Fibroblast of villous mesenchyme (primary cell): ENCODE data around the gene DEFB113. TPM values are rescaled to one million over a fixed set of nuclear protein-coding genes. Genes with fewer than 3 reads are reported as not detected.

ENCODE experiments used
- DNase-seq: peaks from one replicate; pipeline ENCODE4 v3.0.0-alpha.2; 2010; ENCODE audit warnings: low read depth
- H3K4me3 ChIP-seq: 2 replicates; pipeline ENCODE4 v1.5.1; 2011; ENCODE audit warnings: low read depth, mild to moderate bottlenecking, low read length
- total RNA-seq: library from RNA; depleted of rRNA; stranded (reverse); fragments of >200 nt; gene quantifications from 2 replicates; pipeline ENCODE4 v1.2.3, GENCODE V29; 2012
- TF ChIP-seq, protein P1 (sequence below): IDR thresholded peaks from 2 replicates; pipeline ENCODE4 v1.5.1; 2012; ENCODE audit warnings: low read depth, mild to moderate bottlenecking, low read length; ENCODE audit not compliant: insufficient read depth

DEFB113 gene
- total RNA-seq, 1 donor: not detected

DNA sequence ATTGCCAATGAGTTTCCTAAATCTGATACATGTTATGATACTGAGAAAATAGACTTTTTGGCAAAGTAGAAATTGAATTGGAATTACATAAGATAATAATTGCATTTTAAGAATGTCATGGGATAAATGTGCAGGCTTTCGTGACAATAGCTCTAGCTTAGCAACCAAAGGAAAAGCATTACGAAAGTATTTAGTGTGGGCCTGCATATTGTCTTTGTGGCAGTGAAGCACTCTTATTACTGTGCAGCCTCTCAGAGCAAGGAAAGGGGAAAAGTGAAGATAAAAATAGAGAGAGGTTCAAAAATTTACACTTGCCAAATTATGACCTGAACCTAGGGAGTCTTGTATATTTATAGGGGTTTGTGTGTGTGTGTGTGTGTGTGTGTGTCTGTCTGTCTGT lies 12.6 kb upstream of the DEFB113 start:
- TF ChIP-seq, protein P1, sequence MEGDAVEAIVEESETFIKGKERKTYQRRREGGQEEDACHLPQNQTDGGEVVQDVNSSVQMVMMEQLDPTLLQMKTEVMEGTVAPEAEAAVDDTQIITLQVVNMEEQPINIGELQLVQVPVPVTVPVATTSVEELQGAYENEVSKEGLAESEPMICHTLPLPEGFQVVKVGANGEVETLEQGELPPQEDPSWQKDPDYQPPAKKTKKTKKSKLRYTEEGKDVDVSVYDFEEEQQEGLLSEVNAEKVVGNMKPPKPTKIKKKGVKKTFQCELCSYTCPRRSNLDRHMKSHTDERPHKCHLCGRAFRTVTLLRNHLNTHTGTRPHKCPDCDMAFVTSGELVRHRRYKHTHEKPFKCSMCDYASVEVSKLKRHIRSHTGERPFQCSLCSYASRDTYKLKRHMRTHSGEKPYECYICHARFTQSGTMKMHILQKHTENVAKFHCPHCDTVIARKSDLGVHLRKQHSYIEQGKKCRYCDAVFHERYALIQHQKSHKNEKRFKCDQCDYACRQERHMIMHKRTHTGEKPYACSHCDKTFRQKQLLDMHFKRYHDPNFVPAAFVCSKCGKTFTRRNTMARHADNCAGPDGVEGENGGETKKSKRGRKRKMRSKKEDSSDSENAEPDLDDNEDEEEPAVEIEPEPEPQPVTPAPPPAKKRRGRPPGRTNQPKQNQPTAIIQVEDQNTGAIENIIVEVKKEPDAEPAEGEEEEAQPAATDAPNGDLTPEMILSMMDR: no peak
- no peak for DNase-seq
- H3K4me3 ChIP-seq: no peak overlapping the region

DNA sequence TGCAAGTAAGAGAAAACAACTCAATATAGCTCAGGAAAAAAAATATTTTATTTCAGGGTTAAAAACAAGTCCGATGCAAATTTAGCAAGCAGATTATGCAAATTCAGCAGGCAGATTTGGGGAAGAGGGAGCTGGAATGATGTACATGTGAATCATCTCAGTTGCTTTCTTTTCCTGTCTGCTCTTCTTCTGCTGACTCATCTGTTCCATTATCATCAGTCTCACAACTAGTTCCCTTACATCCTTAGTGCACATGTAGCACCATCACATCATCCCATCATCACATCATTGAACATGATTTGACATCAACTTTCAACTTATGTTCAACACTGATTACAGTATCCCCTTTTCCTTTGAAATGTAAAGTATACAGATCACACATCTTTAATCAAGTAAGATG lies 11.5 kb upstream of the DEFB113 start:
- H3K4me3 ChIP-seq: no peak overlapping the region
- peak; percentile 1 for DNase-seq
- TF ChIP-seq, protein P1: no peak

- DNase-seq: no peak
- H3K4me3 ChIP-seq: no peak overlapping the region
- TF ChIP-seq, protein P1: no peak
These were observed 10.2 kb upstream of the DEFB113 start for GRCh38 chr6:49979584-49979983.

DNA sequence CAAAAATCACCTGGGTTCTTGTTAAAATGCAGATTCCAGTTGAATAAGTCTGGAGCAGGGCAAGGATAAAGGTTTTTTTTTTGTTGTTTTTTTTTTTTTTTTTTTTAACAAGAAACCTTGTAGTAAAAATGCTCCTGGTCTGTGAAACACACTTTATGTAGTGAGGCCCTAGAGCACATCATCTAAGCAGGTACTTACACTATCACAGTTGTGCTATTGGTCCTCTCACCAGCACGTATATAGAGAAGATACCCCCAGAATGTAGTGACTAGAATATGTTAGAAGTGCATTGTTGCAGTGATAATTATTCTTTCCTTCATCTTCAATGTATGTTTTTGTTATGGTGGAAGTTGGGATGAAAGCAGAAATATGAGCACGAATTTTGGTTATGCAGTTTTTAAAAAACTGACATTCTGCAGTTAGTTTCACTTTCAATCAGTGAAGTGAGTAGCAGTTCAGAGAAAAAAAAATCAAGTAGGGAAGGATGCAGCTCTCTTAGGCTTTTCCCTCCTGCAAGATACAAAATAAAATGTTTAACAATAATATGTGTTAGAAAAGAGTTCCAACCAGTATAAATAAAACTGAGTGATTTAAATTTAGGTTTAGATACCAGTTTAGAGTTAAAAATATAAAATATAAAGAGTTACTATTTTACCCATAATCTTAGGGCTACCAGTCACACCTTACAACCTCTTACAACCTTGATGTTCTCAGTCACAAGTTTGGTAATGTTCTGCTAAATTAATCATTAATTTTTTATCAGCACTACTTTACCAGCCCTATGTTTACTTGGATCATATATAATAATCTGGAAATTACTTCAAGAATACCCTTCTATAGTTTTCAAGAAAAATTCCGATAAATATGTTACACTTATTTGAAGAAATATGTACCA lies 9.2 kb upstream of the DEFB113 start:
- no peak overlapping the region for H3K4me3 ChIP-seq

GRCh38 chr6:49966823-49967222 lies 2.6 kb downstream of the DEFB113 start:
- DNase-seq: no peak
- no peak overlapping the region for H3K4me3 ChIP-seq
- TF ChIP-seq, protein P1: no peak

More for the DNA sequence above, 9.2 kb upstream of the DEFB113 start:
- TF ChIP-seq, protein P1: no peak
- DNase-seq: no peak

DNA sequence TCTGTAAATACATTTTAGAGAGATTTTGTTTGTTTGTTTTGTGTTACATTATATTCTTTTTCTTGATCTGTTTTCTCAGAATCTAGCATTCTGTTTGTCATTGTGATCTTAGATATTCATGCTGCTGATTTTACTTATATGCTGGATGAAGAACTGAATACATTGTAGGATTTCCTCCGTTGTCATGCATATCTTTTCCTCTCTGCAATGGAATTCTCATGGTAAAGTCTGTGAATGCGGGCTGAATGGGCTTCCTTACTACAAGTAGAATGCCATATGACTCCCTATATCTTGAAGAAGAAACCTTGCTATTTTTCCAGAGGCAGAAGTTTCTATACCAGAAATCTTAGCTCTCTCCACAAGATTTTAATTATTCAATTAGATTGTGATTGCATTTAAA lies 3.1 kb downstream of the DEFB113 start:
- H3K4me3 ChIP-seq: no peak overlapping the region

More for the DNA sequence above, 3.1 kb downstream of the DEFB113 start:
- DNase-seq: no peak
- TF ChIP-seq, protein P1: no peak
